AG08395 (cell line): ENCODE measurements around the gene SOX8.

ENCODE experiments used
- DNase-seq: peaks from one replicate; pipeline ENCODE4 v3.0.0; 2012; ENCODE audit warnings: mixed read lengths, low spot score

Gene SOX8

DNA sequence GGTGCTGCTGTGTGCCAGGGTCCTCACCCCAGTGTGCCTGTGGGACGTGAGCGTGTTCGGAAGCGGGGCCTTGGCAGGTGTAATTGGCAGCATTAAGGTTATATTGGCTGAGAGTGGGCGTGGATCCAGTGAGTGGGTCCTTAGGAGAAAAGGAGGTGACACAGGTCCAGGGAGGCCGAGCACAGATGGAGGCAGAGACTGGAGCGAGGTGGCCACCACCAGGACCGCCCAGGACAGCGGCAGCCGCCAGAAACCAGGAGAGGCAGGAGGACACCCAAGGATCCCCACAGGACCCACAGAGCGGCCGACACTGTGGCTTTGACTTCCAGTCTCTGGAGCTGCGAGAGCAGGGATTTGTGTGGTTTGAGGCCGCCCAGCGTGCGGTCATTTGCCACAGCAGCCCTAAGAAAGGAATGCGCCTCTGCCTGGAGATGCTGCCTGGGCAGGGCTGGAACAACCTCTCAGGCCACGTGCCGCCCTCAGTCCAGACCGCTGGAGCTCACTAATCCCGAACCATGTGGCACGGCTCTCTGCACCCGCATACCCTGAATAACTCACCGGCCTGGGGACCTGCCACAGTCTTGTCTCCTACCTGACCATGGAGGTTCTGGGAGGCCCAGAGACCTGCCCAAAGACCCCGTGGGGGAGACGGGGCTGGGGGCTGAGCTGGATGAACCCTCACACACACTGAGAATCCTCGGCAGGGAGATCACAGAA lies 45.4 kb downstream of the SOX8 start:
- no peak for DNase-seq

- DNase-seq: no peak
Observed at GRCh38 chr16:1027501-1027815, 45.9 kb downstream of the SOX8 start.

DNA sequence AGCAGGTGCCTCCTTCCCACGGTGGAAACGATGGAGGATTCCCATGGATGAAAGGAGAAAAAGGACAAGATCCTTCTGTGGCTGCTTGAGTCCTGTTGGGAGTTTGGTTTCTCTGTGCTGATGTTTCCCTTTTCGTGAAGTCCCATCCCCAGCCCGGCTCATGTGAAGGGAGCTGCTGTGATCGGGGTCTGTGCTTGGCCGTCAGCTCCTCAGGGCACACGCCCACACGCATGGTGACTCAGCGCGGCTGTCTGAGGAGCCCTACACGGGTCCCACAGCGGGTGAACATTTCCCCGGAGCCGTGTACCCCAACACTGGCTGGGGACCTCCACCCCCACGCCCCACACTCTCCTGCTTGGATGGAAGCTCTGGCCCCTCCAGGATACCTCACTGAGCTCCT lies 46.5 kb downstream of the SOX8 start:
- DNase-seq: no peak

GRCh38 chr16:1028524-1029258 lies 47.1 kb downstream of the SOX8 start:
- DNase-seq: no peak

GRCh38 chr16:1029259-1029545 lies 47.6 kb downstream of the SOX8 start:
- DNase-seq: no peak

DNA sequence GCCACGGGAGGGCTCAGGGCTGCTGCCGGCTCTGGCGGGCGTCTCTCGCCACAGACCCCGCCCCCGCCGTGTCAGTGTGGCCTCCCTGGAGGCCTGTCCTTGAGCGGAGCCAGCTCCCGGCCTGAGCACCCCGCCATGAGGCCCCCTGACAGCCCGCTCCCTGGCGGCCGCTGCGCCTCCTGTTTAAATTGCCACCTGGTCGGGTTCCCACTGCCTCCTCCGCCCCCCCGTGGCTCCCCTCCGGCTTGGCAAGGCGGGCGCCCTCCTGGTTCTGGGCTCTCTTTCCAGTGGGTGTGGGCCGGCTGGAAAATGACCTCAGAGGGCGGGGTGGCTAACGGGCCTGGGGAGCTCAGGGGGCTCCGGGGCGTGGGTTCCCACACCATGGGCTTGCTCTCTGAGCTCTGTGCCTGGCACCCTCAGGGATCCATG lies 48.9 kb downstream of the SOX8 start:
- DNase-seq: no peak

GRCh38 chr16:1031666-1032065 lies 50.1 kb downstream of the SOX8 start:
- DNase-seq: no peak

DNA sequence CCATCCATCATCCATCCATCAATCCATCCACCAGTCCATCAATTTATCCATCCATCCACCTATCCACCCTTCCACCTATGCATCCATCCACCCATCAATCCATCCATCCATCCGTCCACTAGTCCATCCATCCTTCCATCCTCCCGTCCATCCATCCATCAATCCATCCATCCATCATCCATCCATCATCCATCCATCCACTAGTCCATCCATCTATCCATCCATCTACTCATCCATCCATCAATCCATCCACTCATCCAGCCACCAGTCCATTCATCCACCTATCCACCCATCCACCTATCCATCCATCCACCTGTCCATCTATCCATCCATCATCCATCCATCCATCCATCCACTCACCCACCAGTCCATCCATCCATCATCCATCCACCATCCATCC lies 51.0 kb downstream of the SOX8 start:
- DNase-seq: no peak

- DNase-seq: no peak
Observed at GRCh38 chr16:1033128-1033679, 51.6 kb downstream of the SOX8 start.

- no peak for DNase-seq
Observed at GRCh38 chr16:1034230-1035065, 52.9 kb downstream of the SOX8 start.

DNA sequence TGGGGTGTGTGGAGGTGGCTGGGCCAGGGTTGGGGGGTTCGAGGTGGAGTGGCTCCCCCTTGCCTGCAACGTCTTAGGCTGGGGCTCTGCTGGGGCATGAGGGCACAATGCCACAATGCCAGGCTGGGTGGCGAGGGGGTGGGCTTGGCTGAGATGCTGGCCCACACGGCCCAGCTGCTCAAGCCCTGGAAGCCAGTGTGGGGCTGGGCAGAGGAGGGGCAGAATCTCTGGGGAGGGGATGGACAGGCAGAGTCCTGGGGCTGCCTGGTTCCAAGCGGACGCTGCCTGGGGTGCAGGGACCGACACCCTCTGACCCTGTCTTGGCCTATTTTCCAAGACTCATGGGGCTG lies 53.5 kb downstream of the SOX8 start:
- no peak for DNase-seq

DNA sequence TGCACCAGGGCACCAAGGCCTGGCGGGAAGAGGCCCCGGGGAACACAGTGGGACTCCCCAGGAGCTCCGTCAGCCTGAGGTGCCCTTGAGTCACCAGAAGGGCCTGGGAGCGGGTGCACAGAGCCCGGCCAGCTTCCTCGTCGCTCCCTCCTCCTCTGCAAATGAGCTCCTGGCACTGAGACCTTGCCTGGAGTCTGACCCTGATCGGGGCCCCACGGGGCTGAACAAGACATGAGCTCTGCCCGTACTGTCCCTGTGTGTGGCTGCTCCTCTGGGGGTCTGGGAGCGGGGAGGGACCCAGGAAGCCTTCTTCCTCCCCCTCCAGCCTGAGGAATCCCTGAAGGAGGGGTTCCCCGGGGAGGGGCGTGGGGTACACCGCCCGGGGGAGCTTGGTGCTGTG lies 54.6 kb downstream of the SOX8 start:
- no peak for DNase-seq
